HEK293 (cell line): Measurements from ENCODE around the gene TEAD3.

ENCODE experiments used
- CTCF ChIA-PET: fragments of 350-600 bp; formaldehyde crosslinking; extraction: SDS; loops from one replicate; lab custom pipeline; 2021; ENCODE audit warnings: antibody characterized with exemption; lab: Yijun Ruan, JAX
- POLR2A ChIA-PET: fragments of 300-600 bp; formaldehyde crosslinking; extraction: SDS; loops from one replicate; lab custom pipeline; 2020; ENCODE audit warnings: antibody characterized with exemption, inconsistent platforms; lab: Yijun Ruan, JAX
- H3K27ac ChIP-seq: fragments of 200-500 bp; sonication (Bioruptor generic); 2 replicates; pipeline ENCODE4 v1.5.1; 2014; ENCODE audit warnings: low read depth, low read length, control low read depth, inconsistent platforms; ENCODE audit errors: extremely low read depth
- H3K36me3 ChIP-seq, 2 experiments: fragments of 200-500 bp in 1 of 2; sonication (Bioruptor generic) in 1 of 2; 1 replicate in 1 of 2; 2 replicates in 1 of 2; pipeline ENCODE4 v1.5.1; 2014 to 2017; ENCODE audit warnings: inconsistent platforms in 2 of 2, low read length in 2 of 2; ENCODE audit not compliant: control insufficient read depth in 2 of 2, insufficient read depth in 1 of 2
- H3K4me1 ChIP-seq: fragments of 200-500 bp; sonication (Bioruptor generic); 2 replicates; pipeline ENCODE4 v1.5.1; 2014; ENCODE audit warnings: mild to moderate bottlenecking, low read length, inconsistent platforms; ENCODE audit not compliant: control insufficient read depth, insufficient read depth
- H3K4me3 ChIP-seq: 2 replicates; pipeline ENCODE4 v1.5.1; 2011; ENCODE audit warnings: low read depth, mild to moderate bottlenecking, control low read depth, low read length, moderate library complexity
- H3K9me3 ChIP-seq: fragments of 200-500 bp; sonication (Bioruptor generic); 2 replicates; pipeline ENCODE4 v1.5.1; 2014; ENCODE audit warnings: low read depth, low read length, inconsistent platforms; ENCODE audit not compliant: control insufficient read depth, insufficient read depth
- ATF2 ChIP-seq: fragments of 450-650 bp; formaldehyde crosslinking; IDR thresholded peaks from 2 replicates; pipeline ENCODE4 v1.5.1; 2016; ENCODE audit warnings: missing biosample characterization, missing genetic modification characterization, low read depth
- BCL6B ChIP-seq: fragments of 450-650 bp; formaldehyde crosslinking; IDR thresholded peaks from 2 replicates; pipeline ENCODE4 v1.5.1; 2017; ENCODE audit warnings: missing biosample characterization, missing genetic modification characterization
- EGR2 ChIP-seq: fragments of 450-650 bp; formaldehyde crosslinking; IDR thresholded peaks from 2 replicates; pipeline ENCODE4 v1.5.1; 2016; ENCODE audit warnings: low read depth, missing biosample characterization, missing genetic modification characterization
- PRDM1 ChIP-seq: fragments of 450-650 bp; formaldehyde crosslinking; IDR thresholded peaks from 2 replicates; pipeline ENCODE4; 2016; ENCODE audit warnings: missing biosample characterization, missing genetic modification characterization
- PRDM2 ChIP-seq: fragments of 450-650 bp; formaldehyde crosslinking; IDR thresholded peaks from 2 replicates; pipeline ENCODE4 v1.5.1; 2016; ENCODE audit warnings: missing biosample characterization, missing genetic modification characterization, borderline replicate concordance
- PRDM6 ChIP-seq: fragments of 450-650 bp; formaldehyde crosslinking; IDR thresholded peaks from 2 replicates; pipeline ENCODE4 v1.5.1; 2017; ENCODE audit warnings: missing biosample characterization, missing genetic modification characterization
- SALL2 ChIP-seq: fragments of 450-650 bp; formaldehyde crosslinking; IDR thresholded peaks from 2 replicates; pipeline ENCODE4 v1.5.0; 2017; ENCODE audit warnings: missing biosample characterization, mild to moderate bottlenecking, missing genetic modification characterization, borderline replicate concordance
- ZFHX2 ChIP-seq: fragments of 450-650 bp; formaldehyde crosslinking; conservative IDR thresholded peaks from 2 replicates; pipeline ENCODE4 v1.5.1; 2016; ENCODE audit warnings: missing biosample characterization, missing genetic modification characterization
- ZNF416 ChIP-seq: fragments of 450-650 bp; formaldehyde crosslinking; IDR thresholded peaks from 2 replicates; pipeline ENCODE4 v1.5.1; 2016; ENCODE audit warnings: missing biosample characterization, missing genetic modification characterization
- ZNF423 ChIP-seq: fragments of 450-650 bp; formaldehyde crosslinking; IDR thresholded peaks from 2 replicates; pipeline ENCODE4 v1.5.1; 2016; ENCODE audit warnings: missing biosample characterization, missing genetic modification characterization
- ZNF530 ChIP-seq: fragments of 450-650 bp; formaldehyde crosslinking; IDR thresholded peaks from 2 replicates; pipeline ENCODE4 v1.5.1; 2016; ENCODE audit warnings: low read depth, missing biosample characterization, missing genetic modification characterization
- ZNF707 ChIP-seq: fragments of 450-650 bp; formaldehyde crosslinking; IDR thresholded peaks from 2 replicates; pipeline ENCODE4 v1.5.1; 2016; ENCODE audit warnings: missing biosample characterization, missing genetic modification characterization
- ZNF768 ChIP-seq: fragments of 450-650 bp; formaldehyde crosslinking; IDR thresholded peaks from 2 replicates; pipeline ENCODE4 v1.5.1; 2018; ENCODE audit warnings: missing biosample characterization, mild to moderate bottlenecking, missing genetic modification characterization
- ZNF792 ChIP-seq: fragments of 450-650 bp; formaldehyde crosslinking; IDR thresholded peaks from 2 replicates; pipeline ENCODE4 v1.5.1; 2016; ENCODE audit warnings: missing biosample characterization, missing genetic modification characterization

The TEAD3 gene

GRCh38 chr6:35427435-35427834, 69.4 kb downstream of the TEAD3 start:
- H3K9me3 ChIP-seq, result no peaks in the 10 kb centered on the region
- H3K4me3 ChIP-seq, result no peak overlapping the region
- no peak overlapping the region for H3K27ac ChIP-seq
- peaks cover 0 to 30% of the 10 kb centered on the region in 2 experiments; a peak in 1 of 3 replicates for H3K36me3 ChIP-seq
- ChIA-PET POLR2A (interaction anchor here (1.1 kb wide), 1 partner anchor 67 kb away, joined by 3 read pairs; no protein-coding TSS in a partner anchor), CTCF (interaction anchor here (1.0 to 1.5 kb wide), 2 partner anchors 12 to 85 kb away, joined by 3 to 5 read pairs; partner anchors contain the start of gene PPARD)
- TF ChIP-seq PRDM2 (no peak), SALL2 (tag by site-specific recombination) (no peak), ZNF423 (no peak), ZNF530 (tag by site-specific recombination) (no peak), ZNF792 (tag by site-specific recombination) (no peak), ZFHX2 (tag by site-specific recombination) (no peak), ZNF416 (tag by site-specific recombination) (no peak), BCL6B (tag by site-specific recombination) (no peak), ZNF707 (tag by site-specific recombination) (no peak), ZNF768 (tag by site-specific recombination) (no peak)
- H3K4me1 ChIP-seq, result no peaks in the 10 kb centered on the region

GRCh38 chr6:35426074-35426473, 70.8 kb downstream of the TEAD3 start:
- H3K9me3 ChIP-seq, result no peaks in the 10 kb centered on the region
- H3K27ac ChIP-seq, result no peak overlapping the region
- ChIA-PET POLR2A (no interaction called here), CTCF (interaction anchor here (0.6 kb wide), 1 partner anchor 10 kb away, joined by 6 read pairs; no protein-coding TSS in a partner anchor)
- TF ChIP-seq PRDM1 (tag by site-specific recombination) (peak; percentile 67), EGR2 (peak; percentile 56; the same call in 1 of the 2 replicates), ATF2 (tag by site-specific recombination) (no peak), PRDM6 (no peak)
- H3K4me3 ChIP-seq, result no peak overlapping the region
- no peaks in the 10 kb centered on the region for H3K4me1 ChIP-seq
- peaks cover 0 to 39% of the 10 kb centered on the region in 2 experiments; a peak in 1 of 3 replicates for H3K36me3 ChIP-seq
